HG02759 (cell line): Measurements from ENCODE around the gene DRAM2.
A peak's percentile ranks its signal among the peaks of the same experiment; 100 is the strongest.

Source experiments
- ATAC-seq: cut with Tn5 transposase; IDR thresholded peaks from one replicate; pipeline ENCODE4 v1.9.1; 2021; ENCODE audit warnings: mild to moderate bottlenecking, moderate library complexity; ENCODE audit not compliant: unreplicated experiment

DRAM2 gene

DNA sequence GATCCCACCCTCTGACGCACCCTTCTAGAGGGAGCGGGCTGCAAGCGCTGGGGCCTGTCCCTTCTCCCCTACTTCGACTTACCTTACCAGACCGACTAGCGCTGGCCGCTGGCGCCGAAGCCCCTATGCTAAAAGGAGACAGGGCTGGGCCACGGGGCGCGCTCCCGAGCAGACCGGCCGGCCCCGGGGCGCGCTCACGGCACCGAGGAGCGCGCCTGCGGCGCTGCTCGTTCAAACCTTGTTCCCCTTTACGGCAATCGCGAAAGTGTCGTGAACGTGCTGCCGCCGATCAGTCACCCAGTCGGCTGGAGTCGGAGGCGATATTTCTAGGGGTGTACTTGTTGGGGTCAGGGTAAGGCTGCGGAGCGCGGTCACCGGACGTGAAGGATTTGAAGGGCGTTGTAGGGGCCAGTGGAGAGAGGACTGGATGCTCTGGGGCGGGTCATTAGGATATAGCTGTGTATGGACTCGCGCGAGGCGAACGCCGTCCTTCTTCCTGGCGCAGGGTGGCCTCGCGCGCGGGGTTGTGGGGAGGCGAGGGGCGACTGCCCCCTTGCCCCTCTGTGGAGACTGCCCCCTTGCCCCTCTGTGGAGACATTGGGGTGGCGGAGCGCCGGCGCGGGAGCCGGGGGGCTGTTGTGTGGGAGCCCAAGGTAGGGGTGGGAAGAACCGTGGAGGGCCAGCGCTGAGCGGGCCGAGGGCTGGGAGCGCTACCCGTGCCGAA, at the start of gene DRAM2, which contains the start of gene CEPT1:
DRAM2 (minus strand) TSS at position 138 of the 724 bp plus-strand sequence. CDS start 8,539 bp downstream, outside the sequence.
CEPT1 (plus strand) TSS at position 268 of the 724 bp plus-strand sequence. CDS start 7,492 bp downstream, outside the sequence.
- peak; percentile 75 for ATAC-seq

DNA sequence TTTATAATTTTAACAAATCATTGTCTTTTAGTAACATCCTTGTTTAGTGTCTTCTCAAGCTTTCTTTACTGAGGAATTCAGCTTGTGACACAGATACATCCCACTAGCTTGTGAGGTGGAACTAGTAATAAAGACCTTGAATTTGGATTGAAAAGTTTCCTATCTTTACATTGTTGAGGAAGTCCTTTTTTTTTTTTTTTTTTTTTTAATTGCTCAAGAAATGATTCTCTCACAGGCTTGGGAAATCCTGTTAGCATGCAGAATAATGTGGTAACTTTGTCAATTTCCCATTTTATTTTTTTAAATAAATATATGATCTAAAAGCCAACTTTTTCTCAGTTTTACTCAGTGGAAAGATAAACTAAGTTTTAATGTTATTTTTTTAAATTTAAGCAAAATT, 44.8 kb upstream of the DRAM2 start:
- no peak for ATAC-seq

DNA sequence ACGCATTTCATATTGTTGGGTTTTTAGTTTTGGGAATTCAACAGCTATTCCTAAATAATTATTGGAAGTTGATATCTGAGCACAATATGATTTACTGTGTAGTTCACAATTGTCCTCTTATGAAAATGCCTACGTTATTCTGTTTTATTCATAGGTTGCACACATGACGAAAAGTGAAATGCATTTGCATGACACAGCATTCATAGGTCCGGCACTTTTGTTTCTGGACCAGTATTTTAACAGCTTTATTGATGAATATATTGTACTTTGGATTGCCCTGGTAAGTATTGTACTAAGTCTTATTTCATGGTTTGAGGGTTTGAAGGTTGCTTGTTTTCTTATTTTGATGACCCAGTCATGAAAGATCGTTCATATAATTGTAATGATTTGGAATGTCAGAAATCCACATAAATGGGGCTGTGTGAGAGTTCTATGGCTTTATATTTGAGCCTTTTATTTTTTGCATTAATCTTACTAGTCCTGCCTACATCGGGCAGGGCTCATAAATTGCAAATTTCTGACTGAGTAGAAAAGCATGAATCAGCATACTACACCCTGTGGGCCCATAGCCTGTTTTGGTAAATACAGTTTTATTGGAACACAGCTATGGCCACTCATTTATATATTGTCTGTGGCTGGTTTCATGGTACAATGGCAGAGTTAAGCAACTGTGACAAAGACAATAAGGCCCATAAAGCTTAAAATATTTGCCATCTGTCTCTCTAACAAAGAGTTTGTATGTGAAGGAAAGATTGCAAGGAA, 43.6 kb upstream of the DRAM2 start:
- no peak for ATAC-seq

DNA sequence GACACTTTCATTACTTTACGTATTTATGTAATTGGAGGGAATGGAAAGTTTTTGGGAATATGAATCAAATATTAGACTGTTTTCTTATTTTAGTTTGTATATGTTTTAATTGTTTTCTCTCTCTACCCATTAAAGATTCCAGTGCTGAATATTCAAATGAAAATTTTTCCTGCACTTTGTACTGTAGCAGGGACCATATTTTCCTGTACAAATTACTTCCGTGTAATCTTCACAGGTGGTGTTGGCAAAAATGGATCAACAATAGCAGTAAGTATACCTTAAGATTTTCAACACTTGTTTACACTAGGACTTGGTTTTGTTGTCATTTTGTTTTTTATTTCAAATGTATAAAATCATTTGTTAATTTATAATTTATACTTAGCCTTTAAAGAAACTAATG, 42.2 kb upstream of the DRAM2 start:
- no peak for ATAC-seq

DNA sequence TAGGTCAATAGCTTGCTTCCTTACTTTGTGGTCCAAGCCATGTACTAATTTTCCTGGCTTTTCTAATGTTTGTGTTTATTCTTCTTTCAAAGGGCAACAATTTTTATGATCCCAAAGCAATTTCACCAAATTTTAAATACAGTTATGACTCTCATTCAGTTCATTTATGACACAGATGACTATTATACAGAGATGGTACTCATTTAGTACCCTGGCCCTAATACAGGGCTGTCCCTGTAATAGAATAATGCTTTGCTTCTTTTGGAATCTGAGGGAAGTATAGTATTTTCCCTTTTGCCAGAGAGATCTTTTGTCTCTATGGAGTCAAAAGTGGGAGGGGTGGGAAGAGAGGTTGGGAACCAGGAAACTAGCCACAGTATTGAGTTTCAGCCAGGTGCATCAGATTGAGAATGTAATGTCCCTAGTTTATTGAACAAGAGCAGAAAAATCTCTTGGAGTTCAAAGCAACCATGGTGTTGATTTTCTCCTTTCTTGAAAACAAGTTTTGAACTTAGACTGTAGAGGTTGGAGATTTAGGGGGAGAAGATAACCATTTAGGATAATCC, 40.2 kb upstream of the DRAM2 start:
- ATAC-seq, result no peak

DNA sequence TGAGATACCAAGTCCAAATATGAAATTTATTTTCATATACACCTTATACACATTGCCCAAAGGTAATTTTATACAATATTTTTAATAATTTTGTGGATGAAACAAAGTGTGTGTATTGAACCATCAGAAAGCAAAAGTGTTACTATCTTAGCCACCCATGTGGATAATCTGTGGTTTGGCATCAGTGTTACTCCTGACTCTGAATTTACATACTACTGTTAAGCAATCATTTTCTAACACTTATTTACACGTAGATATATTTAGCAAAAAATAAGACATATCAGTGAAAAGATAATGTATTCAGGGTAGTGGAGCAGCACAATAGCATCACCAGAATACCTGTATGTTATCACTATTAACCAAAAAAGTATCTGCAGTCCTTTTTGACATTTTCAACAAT, 36.8 kb upstream of the DRAM2 start:
- no peak for ATAC-seq

DNA sequence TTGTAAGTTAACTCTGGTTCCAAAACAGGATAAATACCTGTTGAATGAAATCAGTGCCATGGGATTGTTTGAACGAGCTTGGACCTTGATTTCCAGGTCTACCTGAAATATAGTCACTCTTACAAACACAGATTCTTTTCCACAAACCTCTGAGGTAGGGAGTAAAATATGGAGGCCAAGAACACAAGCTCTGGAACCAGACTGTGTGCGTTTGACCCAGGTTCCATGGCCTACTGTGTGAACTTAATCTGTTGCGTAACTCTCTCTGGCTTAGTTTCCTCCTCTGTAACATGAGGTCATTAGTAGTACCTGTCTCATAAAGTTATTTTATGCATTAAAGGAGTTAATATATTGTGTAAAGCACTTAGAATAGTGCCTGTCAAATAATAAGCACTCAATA, 35.5 kb upstream of the DRAM2 start:
- ATAC-seq, result no peak

DNA sequence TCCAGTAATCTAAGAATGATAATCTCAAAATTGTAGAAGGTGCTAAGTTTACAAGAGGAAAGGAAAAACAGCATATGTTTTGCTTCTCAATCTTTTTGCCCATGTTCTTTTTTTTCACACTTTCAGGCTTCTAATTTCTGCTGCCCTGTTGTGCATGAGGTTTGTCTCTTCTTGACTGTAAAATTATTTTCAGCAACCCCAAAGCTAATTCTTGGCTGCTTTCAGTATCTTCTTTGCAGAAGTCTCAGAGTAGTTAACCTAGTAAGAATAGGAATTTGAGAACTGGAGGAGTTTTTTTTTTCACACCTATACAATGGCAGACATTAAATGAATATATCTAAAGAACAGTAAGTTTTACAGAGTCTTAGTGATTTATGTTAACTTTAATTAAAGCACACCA, 34.2 kb upstream of the DRAM2 start:
- ATAC-seq, result no peak

DNA sequence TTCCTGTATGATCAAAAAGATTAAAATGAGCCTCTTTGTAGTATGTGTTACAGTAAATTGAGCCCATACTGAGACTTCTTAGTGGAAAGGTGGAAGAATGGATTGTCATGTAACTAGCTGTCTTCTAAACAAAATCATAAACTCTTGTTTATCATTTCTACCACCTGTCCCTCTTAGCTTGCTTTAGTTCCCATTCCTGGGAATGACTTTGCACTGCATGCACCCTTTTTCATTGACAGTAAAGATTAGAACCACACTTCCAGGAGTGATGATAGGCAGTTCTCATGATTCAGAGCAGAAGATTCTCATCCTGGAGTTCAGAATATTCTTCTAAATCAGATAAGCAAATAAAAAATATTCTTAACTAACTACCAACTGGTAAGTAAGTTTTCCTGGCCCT, 32.6 kb upstream of the DRAM2 start:
- ATAC-seq, result no peak

DNA sequence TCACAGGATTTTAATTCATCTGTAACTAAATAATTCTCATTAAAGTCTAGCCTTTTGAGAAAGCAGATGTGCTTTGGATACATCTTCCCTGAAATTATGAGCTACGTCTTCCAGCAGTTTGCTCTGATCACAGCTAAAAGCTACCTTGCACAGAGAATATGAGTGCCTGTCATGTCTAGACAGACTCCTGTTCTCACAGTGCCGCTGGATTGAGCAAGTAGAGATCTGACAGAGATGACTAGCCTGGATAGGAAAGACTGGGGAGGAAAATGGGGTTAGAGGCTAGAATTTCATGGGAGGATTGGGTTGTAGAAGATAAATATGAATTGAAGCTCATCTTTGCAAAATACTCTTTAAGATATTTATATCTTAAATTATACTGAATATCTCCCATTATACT, 24.3 kb upstream of the DRAM2 start:
- ATAC-seq, result no peak

DNA sequence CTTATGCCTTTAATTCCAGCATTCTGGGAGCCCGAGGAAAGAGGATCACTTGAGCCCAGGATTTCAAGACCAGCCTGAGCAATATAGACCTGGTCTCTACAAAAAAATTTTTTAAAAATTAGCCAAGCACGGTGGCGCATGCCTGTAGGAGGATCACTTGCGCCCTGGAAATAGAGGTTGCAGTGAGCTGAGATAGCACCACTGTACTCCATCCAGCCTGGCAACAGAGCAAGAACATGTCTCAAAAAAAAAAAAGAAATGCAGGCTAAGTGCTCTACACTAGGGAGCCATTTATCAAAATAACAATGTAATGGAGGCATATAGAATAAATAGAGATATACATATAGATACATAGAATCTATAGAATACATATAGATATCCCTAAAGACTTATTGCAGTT, 23.5 kb upstream of the DRAM2 start:
- ATAC-seq, result no peak

DNA sequence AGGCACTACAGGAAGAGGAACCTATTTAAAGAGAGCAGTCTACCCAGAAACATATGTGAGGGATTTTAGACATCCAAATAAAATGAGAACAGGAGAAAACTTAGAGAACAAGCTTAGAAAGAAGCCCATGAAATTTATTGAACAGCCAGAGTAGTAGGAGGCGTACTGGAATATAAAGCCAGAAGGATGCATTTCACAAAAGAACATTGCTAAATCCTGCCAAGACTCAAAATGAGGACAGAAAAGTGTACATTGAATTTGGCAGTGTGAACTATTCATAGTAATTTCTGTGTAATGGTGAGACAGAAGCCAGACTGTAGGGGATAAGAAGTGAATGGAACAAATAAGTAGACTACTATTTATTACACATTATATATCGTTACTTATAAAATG, 22.6 kb upstream of the DRAM2 start:
- ATAC-seq, result no peak

DNA sequence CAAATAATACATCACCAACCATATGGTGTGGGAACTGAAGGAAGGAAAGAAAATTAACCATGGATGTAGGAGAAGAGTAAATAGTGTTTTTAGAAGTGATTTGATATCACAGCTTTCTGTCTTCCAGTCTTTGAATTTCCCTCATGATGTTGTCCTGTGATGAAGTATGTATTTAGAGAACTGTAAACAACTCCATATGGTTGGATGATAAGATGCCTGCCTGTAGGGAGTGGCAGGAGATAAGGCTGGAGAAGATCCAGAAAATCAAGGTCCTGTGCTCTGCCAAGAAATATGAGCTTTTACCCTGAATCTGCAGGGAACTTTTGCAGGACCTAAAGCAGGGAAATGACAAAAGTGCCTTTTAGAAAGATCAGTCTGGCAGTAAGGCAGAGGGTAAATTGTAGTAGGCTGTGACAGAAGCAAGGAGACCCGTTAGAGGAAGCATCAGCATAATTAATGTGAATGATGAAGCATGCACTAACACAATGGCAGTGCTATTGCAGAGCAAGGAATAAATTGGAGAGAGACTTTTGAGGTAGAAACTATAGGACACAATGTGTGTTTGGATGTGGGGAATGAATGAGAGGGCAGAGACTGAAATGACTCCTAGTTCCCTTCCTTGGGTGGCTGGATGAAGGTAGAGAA, 22.1 kb upstream of the DRAM2 start:
- no peak for ATAC-seq

DNA sequence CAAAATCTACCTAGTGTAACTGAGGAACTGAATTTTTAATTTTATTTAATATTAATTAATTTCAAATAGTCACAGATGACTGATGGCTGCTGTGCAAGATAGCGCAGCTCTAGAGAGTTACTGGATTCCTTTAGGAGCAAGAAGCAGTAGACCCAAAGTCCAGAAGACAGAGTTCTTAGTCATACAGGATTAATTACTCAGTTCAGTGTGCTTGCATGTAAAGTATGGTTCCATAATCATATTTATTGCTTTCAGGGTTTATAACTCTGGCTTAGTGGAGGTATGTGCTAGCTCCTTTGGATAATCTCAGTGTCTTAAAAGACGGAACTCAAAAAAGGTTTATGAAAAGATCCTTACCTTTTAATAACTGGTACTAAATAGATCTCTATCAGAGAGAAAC, 17.5 kb upstream of the DRAM2 start:
- no peak for ATAC-seq

DNA sequence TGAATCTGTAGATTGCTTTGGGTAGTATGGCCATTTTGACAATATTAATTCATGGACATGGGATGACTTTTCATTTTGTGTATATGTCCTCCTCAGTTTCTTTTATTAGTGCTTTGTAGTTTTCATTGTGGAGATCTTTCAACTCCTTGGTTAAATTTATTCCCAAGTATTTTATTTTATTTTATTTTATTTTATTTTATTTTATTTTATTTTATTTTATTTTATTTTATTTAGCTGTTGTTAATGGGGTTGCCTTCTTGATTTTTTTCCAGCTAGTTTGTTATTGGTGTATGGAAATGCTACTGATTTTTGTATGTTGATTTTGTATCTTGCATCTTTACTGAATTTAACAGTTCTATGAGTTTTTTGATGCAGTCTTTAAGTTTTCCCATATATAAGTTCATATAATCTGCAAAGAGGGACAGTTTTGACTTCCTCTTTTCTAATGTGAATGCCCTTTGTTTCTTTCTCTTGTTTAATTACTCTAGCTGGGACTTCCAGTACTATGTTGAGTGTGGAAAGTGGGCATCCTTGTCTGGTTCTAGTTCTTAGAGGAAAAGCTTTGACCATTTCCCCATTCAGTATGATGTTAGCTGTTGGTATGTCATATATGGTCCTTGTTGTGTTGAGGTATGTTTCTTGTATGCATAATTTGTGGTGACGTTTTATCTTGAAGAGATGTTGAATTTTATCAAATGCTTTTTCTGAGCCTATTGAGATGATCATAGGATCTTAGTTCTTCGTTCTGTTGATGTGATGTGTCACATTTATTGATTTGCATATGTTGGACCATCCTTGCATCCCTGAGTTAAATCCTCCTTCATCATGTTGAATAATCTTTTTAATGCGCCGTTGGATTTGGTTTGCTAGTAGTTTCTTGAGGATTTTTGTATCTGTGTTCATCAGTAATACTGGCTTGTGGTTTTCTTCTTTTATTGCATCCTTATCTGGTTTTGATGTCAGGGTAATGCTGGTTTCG, 14.4 kb upstream of the DRAM2 start:
- ATAC-seq, result no peak

DNA sequence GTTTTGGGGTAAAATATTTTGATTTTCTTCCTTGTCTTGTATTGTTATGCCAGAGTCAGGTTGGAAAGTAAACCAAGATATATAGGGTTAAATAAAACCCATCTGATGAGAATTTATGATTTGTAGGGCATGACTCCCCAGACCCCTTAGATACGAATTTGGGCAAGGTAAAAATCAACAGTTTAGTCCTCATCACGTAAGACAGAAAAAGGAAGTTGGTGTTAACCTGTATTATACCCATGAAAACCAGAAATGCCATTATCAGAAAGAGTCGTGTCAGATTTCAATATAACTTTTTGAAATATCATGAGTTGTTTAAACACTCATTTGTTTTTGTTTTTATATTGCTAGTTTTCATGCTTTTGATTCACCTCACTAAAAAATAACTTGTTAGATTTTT, 11.9 kb upstream of the DRAM2 start:
- no peak for ATAC-seq

DNA sequence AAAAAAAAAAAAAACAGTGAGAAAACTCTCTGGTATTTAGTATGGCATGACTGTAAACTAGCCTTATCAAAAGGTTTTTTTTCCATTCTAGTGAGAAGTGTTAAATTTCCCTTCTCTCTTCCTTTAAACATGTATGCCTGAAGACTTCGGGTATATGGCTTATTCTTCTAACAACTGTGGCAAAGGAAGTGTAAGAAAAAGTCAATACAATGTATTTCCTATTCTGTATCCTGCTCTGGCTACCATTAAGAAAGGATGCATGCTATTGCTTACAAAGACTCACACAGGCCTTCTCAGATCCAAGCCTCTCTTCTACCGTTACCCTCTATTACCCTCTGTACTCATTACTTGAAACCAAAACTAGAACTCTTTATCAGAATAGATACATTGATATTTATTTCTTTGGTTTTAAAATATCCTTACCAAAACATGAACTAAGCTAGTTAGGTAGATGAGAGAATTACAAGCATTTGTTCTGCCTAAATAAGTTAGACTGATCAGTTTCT, 8.5 kb upstream of the DRAM2 start:
- ATAC-seq, result no peak

DNA sequence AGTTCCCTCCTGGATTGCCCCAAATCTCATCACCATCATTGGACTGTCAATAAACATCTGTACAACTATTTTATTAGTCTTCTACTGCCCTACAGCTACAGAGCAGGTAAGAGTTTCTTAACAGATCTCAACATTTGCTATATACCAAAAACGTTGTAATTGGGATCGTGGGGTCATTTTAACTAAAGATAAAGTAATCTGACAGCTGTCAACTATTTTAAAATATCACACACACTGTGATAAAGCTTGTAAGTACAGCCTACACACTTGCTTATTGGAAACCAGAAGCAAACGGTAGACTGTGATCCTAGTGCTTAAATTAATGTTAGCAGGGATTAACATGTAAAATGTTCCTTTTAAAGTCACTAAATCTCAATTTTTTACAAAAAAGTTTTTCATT, 8.1 kb upstream of the DRAM2 start:
- no peak for ATAC-seq

DNA sequence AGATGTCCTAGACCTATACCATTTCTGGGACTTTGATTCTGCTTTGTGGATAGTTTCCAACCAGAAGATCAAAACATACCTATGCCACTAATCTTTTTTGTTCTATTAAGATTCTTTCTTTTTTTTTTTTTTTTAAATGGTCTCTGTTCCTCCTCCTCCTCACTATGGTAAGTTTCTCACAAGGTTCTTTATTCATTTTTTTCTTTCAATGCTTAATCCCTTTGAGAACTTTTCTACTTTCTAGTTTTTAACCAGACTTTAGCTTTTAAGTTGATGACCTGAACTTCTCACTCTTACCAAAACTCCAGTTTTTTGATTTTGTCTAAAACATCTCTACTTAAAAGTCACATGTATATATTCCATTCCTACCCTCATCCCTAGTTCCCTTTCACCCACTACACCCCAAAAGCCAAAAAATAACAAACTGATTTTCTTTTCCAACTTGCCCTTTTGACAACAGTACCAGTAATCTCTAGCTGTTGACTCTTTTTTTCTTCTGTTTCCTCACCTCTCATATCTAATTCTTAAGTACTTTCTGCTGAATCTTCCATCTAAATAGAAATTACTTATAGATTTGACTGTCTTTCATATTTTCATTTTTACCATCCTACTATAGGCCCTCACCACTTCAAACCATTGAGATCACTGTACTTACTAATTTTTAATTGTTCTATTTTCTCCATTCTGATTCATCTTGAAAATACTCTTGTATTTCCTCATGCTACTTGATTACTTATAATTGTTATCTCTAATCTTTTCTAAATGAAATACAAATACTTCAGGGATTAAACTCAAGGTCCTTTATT, 6.3 kb upstream of the DRAM2 start:
- no peak for ATAC-seq
